ENCODE data around the gene SEMA6B. TPM values are rescaled to one million over a fixed set of nuclear protein-coding genes. Genes with fewer than 3 reads are reported as not detected.

SEMA6B gene
- total RNA-seq, 1 experiment from 2014 or later, result 5.7 TPM

DNA sequence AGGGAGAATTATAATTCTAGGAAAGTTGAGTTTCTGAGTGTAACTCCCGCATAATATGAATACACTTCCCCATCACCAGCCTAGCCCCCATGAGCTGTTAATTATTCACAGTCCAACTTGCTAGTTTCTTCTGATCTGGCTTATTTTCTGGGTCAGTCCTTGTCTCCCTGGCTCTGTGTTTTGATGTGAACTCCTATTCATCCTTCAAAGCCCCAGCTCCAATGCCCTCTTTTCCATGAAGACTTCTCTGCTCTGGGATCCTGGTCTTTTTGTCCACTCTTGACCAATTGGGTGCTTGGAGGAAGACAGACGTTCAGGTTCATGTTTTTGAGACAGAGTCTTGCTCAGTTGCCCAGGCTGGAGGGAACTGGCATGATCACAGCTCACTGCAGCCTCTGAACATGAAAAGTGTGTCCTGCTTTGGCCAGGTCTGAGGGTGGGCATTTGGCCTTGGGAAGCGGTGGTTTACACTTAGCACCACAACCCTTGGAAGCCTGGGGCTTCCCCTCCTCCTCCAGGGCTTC lies 20.3 kb downstream of the SEMA6B start:
- ChIA-PET POLR2A (no interaction called here), CTCF (no interaction called here)
- ATAC-seq (no peak), DNase-seq (ENCODE audit: low read depth, low spot score) (no peak)
- intact Hi-C loops (cut with micrococcal nuclease; ENCODE audit: unreplicated experiment), result no loop called here
- TF ChIP-seq, protein P1, sequence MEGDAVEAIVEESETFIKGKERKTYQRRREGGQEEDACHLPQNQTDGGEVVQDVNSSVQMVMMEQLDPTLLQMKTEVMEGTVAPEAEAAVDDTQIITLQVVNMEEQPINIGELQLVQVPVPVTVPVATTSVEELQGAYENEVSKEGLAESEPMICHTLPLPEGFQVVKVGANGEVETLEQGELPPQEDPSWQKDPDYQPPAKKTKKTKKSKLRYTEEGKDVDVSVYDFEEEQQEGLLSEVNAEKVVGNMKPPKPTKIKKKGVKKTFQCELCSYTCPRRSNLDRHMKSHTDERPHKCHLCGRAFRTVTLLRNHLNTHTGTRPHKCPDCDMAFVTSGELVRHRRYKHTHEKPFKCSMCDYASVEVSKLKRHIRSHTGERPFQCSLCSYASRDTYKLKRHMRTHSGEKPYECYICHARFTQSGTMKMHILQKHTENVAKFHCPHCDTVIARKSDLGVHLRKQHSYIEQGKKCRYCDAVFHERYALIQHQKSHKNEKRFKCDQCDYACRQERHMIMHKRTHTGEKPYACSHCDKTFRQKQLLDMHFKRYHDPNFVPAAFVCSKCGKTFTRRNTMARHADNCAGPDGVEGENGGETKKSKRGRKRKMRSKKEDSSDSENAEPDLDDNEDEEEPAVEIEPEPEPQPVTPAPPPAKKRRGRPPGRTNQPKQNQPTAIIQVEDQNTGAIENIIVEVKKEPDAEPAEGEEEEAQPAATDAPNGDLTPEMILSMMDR (IDR thresholded peaks at IDR 0.05), result no peak
- TF ChIP-seq POLR2AphosphoS5 (IDR thresholded peaks at IDR 0.05; ENCODE audit: low read depth, low read length) (no peak), REST (IDR thresholded peaks at IDR 0.05; ENCODE audit: insufficient read depth in 1 of 2, low read depth in 2 of 2, low read length in 1 of 2) (no peak), SIN3A (IDR thresholded peaks at IDR 0.05; ENCODE audit: borderline replicate concordance, insufficient read depth, low read depth, low read length) (no peak), TCF7L2 (IDR thresholded peaks at IDR 0.05; ENCODE audit: low read depth, low read length) (no peak)
- no peaks in the 10 kb centered on the region for H3K36me3 ChIP-seq (ENCODE audit: control insufficient read depth, insufficient read depth, low read length)
- no TSS peak for BruUV-seq (replicated peaks)
- no peak overlapping the region for H3K4me3 ChIP-seq (ENCODE audit: low read depth in 2 of 2, low read length in 2 of 2)
- H3K27me3 ChIP-seq (ENCODE audit: control insufficient read depth, insufficient read depth, low read length), result no peaks in the 10 kb centered on the region
- peaks cover 5% of the 10 kb centered on the region; the same call in 1 of the 2 replicates for H3K4me1 ChIP-seq (ENCODE audit: control insufficient read depth, insufficient read depth, low read length)
- in situ Hi-C loops (cut with HindIII; ENCODE audit: low pct_unique_long_range_greater_than_20kb, low sequenced_read_pairs), result no loop called here
- H3K9me3 ChIP-seq (ENCODE audit: control insufficient read depth, insufficient read depth, low read depth, low read length), result no peaks in the 10 kb centered on the region
- H3K27ac ChIP-seq (ENCODE audit: low read length), result no peak overlapping the region

DNA sequence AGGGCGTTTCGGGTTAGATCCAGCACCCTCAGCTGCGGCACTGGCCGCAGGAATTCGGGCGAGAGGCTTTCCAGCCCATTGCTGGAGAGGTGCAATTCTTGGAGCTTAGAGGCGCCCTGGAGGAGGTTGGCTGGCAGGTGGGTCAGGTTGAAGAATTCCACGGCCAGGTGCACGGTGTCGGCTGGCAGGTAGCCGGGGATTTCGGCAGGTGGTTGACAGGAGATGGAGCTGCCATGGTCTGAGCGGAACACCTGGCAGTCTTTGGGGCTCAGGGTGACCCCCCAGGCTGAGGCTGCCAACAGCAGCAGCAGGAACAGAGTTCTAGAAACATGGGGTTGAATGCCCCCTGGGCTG lies 20.9 kb downstream of the SEMA6B start:
- Histone ChIP-seq H3K27me3 (ENCODE audit: control insufficient read depth, insufficient read depth, low read length) (no peaks in the 10 kb centered on the region), H3K9me3 (ENCODE audit: control insufficient read depth, insufficient read depth, low read depth, low read length) (no peaks in the 10 kb centered on the region), H3K4me1 (ENCODE audit: control insufficient read depth, insufficient read depth, low read length) (peaks cover 5% of the 10 kb centered on the region; the same call in 1 of the 2 replicates), H3K36me3 (ENCODE audit: control insufficient read depth, insufficient read depth, low read length) (no peaks in the 10 kb centered on the region), H3K4me3 (ENCODE audit: low read depth in 2 of 2, low read length in 2 of 2) (no peak overlapping the region), H3K27ac (ENCODE audit: low read length) (no peak overlapping the region)
- no TSS peak for BruUV-seq (replicated peaks)
- intact Hi-C loops (cut with micrococcal nuclease; ENCODE audit: unreplicated experiment) (no loop called here), in situ Hi-C loops (cut with HindIII; ENCODE audit: low pct_unique_long_range_greater_than_20kb, low sequenced_read_pairs) (no loop called here)
- no peak for TF ChIP-seq REST (IDR thresholded peaks at IDR 0.05; ENCODE audit: insufficient read depth in 1 of 2, low read depth in 2 of 2, low read length in 1 of 2)
- no peak for TF ChIP-seq TCF7L2 (IDR thresholded peaks at IDR 0.05; ENCODE audit: low read depth, low read length)
- TF ChIP-seq, protein P1 (IDR thresholded peaks at IDR 0.05), result no peak
- no peak for TF ChIP-seq POLR2AphosphoS5 (IDR thresholded peaks at IDR 0.05; ENCODE audit: low read depth, low read length)
- TF ChIP-seq SIN3A (IDR thresholded peaks at IDR 0.05; ENCODE audit: borderline replicate concordance, insufficient read depth, low read depth, low read length), result no peak
- ATAC-seq (no peak), DNase-seq (ENCODE audit: low read depth, low spot score) (no peak)
- ChIA-PET CTCF (no interaction called here), POLR2A (no interaction called here)

All from Panc1 (cell line).